RWPE1 (cell line): ENCODE results near the gene CNOT4.

Source experiments
- CTCF ChIA-PET: fragments of 350-600 bp; sonication (Branson Sonifier 250); formaldehyde crosslinking; extraction: SDS; loops from one replicate; lab custom pipeline; 2021; lab: Yijun Ruan, JAX
- POLR2A ChIA-PET: fragments of 400-600 bp; formaldehyde crosslinking; extraction: SDS; loops from one replicate; lab custom pipeline; 2020; ENCODE audit warnings: antibody characterized with exemption; ENCODE audit not compliant: low non-redundant PET; lab: Yijun Ruan, JAX
- DNase-seq: peaks from one replicate; pipeline ENCODE4 v3.0.0; 2012; ENCODE audit warnings: low spot score
- H3K27ac ChIP-seq: fragments of 450-650 bp; 2 replicates; pipeline ENCODE4 v1.5.1; 2017
- CTCF ChIP-seq: fragments of 450-650 bp; conservative IDR thresholded peaks from 2 replicates; pipeline ENCODE4 v1.5.1; 2017; ENCODE audit warnings: low read depth, mild to moderate bottlenecking

The CNOT4 gene

DNA sequence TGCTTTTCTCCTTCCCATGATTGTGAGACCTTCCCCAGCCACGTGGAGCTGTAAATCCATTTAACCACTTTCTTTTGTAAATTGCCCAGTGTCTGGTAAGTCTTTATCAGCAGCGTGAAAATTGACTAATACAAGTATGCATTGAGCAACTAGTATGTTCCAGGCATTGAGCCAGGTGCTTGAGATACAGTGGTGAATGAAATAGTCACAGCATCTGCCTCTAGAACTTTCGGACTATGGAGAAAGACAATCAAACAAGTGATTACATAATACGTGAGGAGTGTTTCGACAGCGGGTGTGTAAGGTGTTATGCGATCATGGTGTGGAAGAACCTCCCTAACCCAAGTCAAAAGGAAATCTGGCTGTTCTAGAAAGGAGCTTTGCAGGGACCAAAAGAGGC lies 26.2 kb upstream of the CNOT4 start:
- H3K27ac ChIP-seq = no peak overlapping the region
- ChIA-PET CTCF (no interaction called here), POLR2A (no interaction called here)
- DNase-seq = no peak
- no peak for TF ChIP-seq CTCF

GRCh38 chr7:135527025-135527424 lies 17.1 kb upstream of the CNOT4 start:
- ChIA-PET CTCF (no interaction called here), POLR2A (no interaction called here)
- TF ChIP-seq CTCF = no peak
- H3K27ac ChIP-seq = no peak overlapping the region
- no peak for DNase-seq

DNA sequence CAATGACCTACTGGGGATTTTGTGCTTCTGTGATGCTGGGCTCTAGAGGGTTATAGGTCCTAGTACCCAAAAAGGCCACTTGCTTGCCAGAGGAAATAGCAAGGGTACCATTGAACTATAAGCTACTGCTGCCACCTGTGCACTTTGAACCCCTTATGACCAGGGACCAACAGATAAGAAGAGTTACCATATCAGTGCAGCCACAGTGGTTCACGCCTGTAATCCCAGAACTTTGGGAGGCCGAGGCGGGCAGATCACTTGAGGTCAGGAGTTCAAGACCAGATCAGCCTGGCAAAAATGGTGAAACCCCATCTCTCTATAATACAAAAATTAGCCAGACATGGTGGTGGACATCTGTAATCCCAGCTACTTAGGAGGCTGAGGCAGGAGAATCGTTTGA lies 15.5 kb upstream of the CNOT4 start:
- no peak for DNase-seq
- TF ChIP-seq CTCF = no peak
- ChIA-PET CTCF (no interaction called here), POLR2A (no interaction called here)
- no peak overlapping the region for H3K27ac ChIP-seq

DNA sequence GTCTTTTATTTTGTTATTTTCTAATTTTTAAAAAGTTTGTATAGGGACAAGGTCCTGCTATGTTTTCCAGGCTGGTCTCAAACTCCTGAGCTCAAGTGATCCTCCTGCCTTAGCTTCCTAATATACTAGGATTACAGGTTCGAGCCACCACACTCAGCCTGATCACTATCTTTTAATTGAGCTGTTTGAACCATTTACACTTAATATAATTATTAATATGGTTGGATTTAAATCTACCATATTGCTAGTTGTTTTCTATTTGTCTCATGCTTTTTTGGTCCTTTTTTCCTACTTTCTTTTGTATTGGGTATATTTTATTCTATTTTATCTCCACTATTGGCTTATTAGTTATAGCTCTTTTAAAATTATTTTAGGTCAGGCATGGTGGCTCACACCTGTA lies 13.2 kb upstream of the CNOT4 start:
- H3K27ac ChIP-seq = no peak overlapping the region
- ChIA-PET POLR2A (no interaction called here), CTCF (interaction anchor here (0.6 kb wide), 1 partner anchor 21 kb away, joined by 3 read pairs; no protein-coding TSS in a partner anchor)
- TF ChIP-seq CTCF = no peak
- no peak for DNase-seq

DNA sequence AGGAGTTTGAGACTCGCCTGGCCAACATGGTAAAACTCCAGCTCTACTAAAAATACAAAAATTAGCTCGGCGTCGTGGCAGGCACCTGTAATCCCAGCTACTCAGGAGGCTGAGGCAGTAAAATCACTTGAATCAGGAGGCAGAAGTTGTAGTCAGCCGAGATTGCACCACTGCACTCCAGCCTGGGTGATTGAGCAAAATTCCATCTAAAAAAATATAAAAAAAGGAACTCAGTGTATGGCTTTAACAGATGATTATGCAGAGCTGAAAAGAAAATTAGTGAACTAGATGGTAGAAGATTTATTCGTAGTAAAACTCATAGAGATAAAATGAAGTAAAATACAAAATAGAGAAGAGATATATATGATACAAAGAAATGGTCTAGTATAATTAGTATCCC lies 12.6 kb upstream of the CNOT4 start:
- no peak for TF ChIP-seq CTCF
- no peak overlapping the region for H3K27ac ChIP-seq
- POLR2A ChIA-PET = no interaction called here
- CTCF ChIA-PET = no interaction called here
- DNase-seq = no peak

DNA sequence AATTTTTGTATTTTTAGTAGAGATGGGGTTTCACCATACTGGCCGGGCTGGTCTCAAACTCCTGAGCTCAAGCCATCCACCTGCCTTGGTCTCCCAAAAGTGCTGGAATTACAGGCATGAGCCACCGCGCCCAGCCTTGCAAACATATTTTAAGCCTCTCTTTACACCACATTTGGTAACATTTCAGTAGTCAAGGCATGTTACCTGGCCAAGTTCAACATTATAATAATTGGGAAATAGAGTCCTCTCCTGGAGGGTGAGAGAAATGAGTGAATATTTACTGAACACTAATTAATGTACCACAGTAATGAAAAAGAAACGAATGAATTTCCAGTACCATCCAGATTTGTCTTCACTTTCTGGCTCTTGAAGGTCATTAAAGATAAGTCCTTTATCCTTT lies 10.0 kb upstream of the CNOT4 start:
- CTCF ChIA-PET = no interaction called here

More for the DNA sequence above, 10.0 kb upstream of the CNOT4 start:
- DNase-seq = no peak
- H3K27ac ChIP-seq = no peak overlapping the region
- POLR2A ChIA-PET = no interaction called here
- TF ChIP-seq CTCF = no peak
